HEK293 (cell line): ENCODE data around the gene PDE11A.

Source experiments
- FEZF1 ChIP-seq: fragments of 450-650 bp; formaldehyde crosslinking; IDR thresholded peaks from 2 replicates; pipeline ENCODE4 v1.5.1; 2016; ENCODE audit warnings: missing biosample characterization, missing genetic modification characterization
- GFI1B ChIP-seq: fragments of 450-650 bp; formaldehyde crosslinking; IDR thresholded peaks from 2 replicates; pipeline ENCODE4 v1.5.1; 2016; ENCODE audit warnings: missing biosample characterization, missing genetic modification characterization
- GLI2 ChIP-seq: fragments of 450-650 bp; formaldehyde crosslinking; IDR thresholded peaks from 2 replicates; pipeline ENCODE4; 2017; ENCODE audit warnings: missing biosample characterization, missing genetic modification characterization, low read depth, borderline replicate concordance
- HIC1 ChIP-seq: fragments of 450-650 bp; formaldehyde crosslinking; IDR thresholded peaks from 2 replicates; pipeline ENCODE4 v1.5.1; 2016; ENCODE audit warnings: missing biosample characterization, missing genetic modification characterization
- KLF16 ChIP-seq: fragments of 450-650 bp; formaldehyde crosslinking; IDR thresholded peaks from 2 replicates; pipeline ENCODE4 v1.5.1; 2017; ENCODE audit warnings: missing biosample characterization, missing genetic modification characterization
- KLF8 ChIP-seq: fragments of 450-650 bp; formaldehyde crosslinking; IDR thresholded peaks from 2 replicates; pipeline ENCODE4 v1.5.1; 2016; ENCODE audit warnings: missing biosample characterization, missing genetic modification characterization
- PBX3 ChIP-seq: sonication (generic); formaldehyde crosslinking; IDR thresholded peaks from 2 replicates; pipeline ENCODE4 v1.8.1; 2022; ENCODE audit warnings: mild to moderate bottlenecking, moderate library complexity, missing genetic modification reagents
- PRDM1 ChIP-seq: fragments of 450-650 bp; formaldehyde crosslinking; IDR thresholded peaks from 2 replicates; pipeline ENCODE4; 2016; ENCODE audit warnings: missing biosample characterization, missing genetic modification characterization
- SP3 ChIP-seq: fragments of 450-650 bp; formaldehyde crosslinking; IDR thresholded peaks from 2 replicates; pipeline ENCODE4 v1.5.1; 2016; ENCODE audit warnings: missing biosample characterization, missing genetic modification characterization
- SP7 ChIP-seq: fragments of 450-650 bp; formaldehyde crosslinking; IDR thresholded peaks from 2 replicates; pipeline ENCODE4 v1.5.1; 2016; ENCODE audit warnings: missing biosample characterization, missing genetic modification characterization
- TRIM28 ChIP-seq: IDR thresholded peaks from 2 replicates; pipeline ENCODE4 v1.6.1; 2011; ENCODE audit warnings: low read length, control low read depth, borderline replicate concordance
- WT1 ChIP-seq: fragments of 450-650 bp; formaldehyde crosslinking; IDR thresholded peaks from 2 replicates; pipeline ENCODE4 v1.5.1; 2016; ENCODE audit warnings: missing biosample characterization, missing genetic modification characterization
- ZBTB10 ChIP-seq: fragments of 450-650 bp; formaldehyde crosslinking; IDR thresholded peaks from 2 replicates; pipeline ENCODE4 v1.5.1; 2016; ENCODE audit warnings: missing biosample characterization, missing genetic modification characterization
- ZFP3 ChIP-seq: fragments of 450-650 bp; formaldehyde crosslinking; IDR thresholded peaks from 2 replicates; pipeline ENCODE4 v1.5.1; 2016; ENCODE audit warnings: low read depth, missing biosample characterization, missing genetic modification characterization
- ZFP41 ChIP-seq: fragments of 450-650 bp; formaldehyde crosslinking; IDR thresholded peaks from 2 replicates; pipeline ENCODE4 v1.5.1; 2016; ENCODE audit warnings: missing biosample characterization, missing genetic modification characterization, borderline replicate concordance
- ZNF132 ChIP-seq: fragments of 450-650 bp; formaldehyde crosslinking; IDR thresholded peaks from 2 replicates; pipeline ENCODE4 v1.5.1; 2017; ENCODE audit warnings: missing biosample characterization, missing genetic modification characterization, borderline replicate concordance
- ZNF184 ChIP-seq: fragments of 450-650 bp; IDR thresholded peaks from 2 replicates; pipeline ENCODE4 v1.5.1; 2018; ENCODE audit warnings: missing biosample characterization, mild to moderate bottlenecking, missing genetic modification characterization
- ZNF239 ChIP-seq: fragments of 450-650 bp; formaldehyde crosslinking; IDR thresholded peaks from 2 replicates; pipeline ENCODE4 v1.5.1; 2016; ENCODE audit warnings: missing biosample characterization, missing genetic modification characterization
- ZNF266 ChIP-seq: fragments of 450-650 bp; formaldehyde crosslinking; IDR thresholded peaks from 2 replicates; pipeline ENCODE4 v1.5.1; 2016; ENCODE audit warnings: missing biosample characterization, missing genetic modification characterization, low read depth
- ZNF324 ChIP-seq: fragments of 450-650 bp; formaldehyde crosslinking; IDR thresholded peaks from 2 replicates; pipeline ENCODE4 v1.5.1; 2016; ENCODE audit warnings: missing biosample characterization, missing genetic modification characterization
- ZNF341 ChIP-seq: fragments of 450-650 bp; formaldehyde crosslinking; IDR thresholded peaks from 2 replicates; pipeline ENCODE4; 2016; ENCODE audit warnings: low read depth, missing biosample characterization, missing genetic modification characterization
- ZNF362 ChIP-seq: fragments of 450-650 bp; formaldehyde crosslinking; IDR thresholded peaks from 2 replicates; pipeline ENCODE4 v1.5.1; 2016; ENCODE audit warnings: missing biosample characterization, missing genetic modification characterization
- ZNF423 ChIP-seq: fragments of 450-650 bp; formaldehyde crosslinking; IDR thresholded peaks from 2 replicates; pipeline ENCODE4 v1.5.1; 2016; ENCODE audit warnings: missing biosample characterization, missing genetic modification characterization
- ZNF501 ChIP-seq: fragments of 450-650 bp; formaldehyde crosslinking; IDR thresholded peaks from 2 replicates; pipeline ENCODE4 v1.5.1; 2016; ENCODE audit warnings: missing biosample characterization, missing genetic modification characterization
- ZNF513 ChIP-seq: fragments of 450-650 bp; IDR thresholded peaks from 2 replicates; pipeline ENCODE4 v1.5.1; 2018; ENCODE audit warnings: missing biosample characterization, missing genetic modification characterization
- ZNF596 ChIP-seq: fragments of 450-650 bp; IDR thresholded peaks from 2 replicates; pipeline ENCODE4 v1.5.0; 2018; ENCODE audit warnings: missing biosample characterization, mild to moderate bottlenecking, missing genetic modification characterization, moderate library complexity
- ZNF645 ChIP-seq: fragments of 450-650 bp; formaldehyde crosslinking; IDR thresholded peaks from 2 replicates; pipeline ENCODE4; 2016; ENCODE audit warnings: missing biosample characterization, missing genetic modification characterization
- ZNF707 ChIP-seq: fragments of 450-650 bp; formaldehyde crosslinking; IDR thresholded peaks from 2 replicates; pipeline ENCODE4 v1.5.1; 2016; ENCODE audit warnings: missing biosample characterization, missing genetic modification characterization
- ZNF777 ChIP-seq: fragments of 450-650 bp; formaldehyde crosslinking; IDR thresholded peaks from 2 replicates; pipeline ENCODE4 v1.5.1; 2017; ENCODE audit warnings: missing biosample characterization, missing genetic modification characterization, borderline replicate concordance
- ZSCAN23 ChIP-seq: fragments of 450-650 bp; formaldehyde crosslinking; IDR thresholded peaks from 2 replicates; pipeline ENCODE4 v1.5.1; 2016; ENCODE audit warnings: missing biosample characterization, missing genetic modification characterization

Gene PDE11A

GRCh38 chr2:178112202-178113152 is 39.9 kb upstream of the PDE11A start, which contains the start of gene RBM45 (continued):
- TF ChIP-seq ZNF239 (tag by site-specific recombination) (no peak), HIC1 (tag by site-specific recombination) (peak; percentile 28; the same call in 1 of the 2 replicates), PBX3 (CRISPR knock-in tag) (0 out of 2 replicates have a peak, but pooled peaks have one; percentile 29), WT1 (tag by site-specific recombination) (no peak), ZBTB10 (tag by site-specific recombination) (no peak), PRDM1 (tag by site-specific recombination) (no peak), ZFP41 (tag by site-specific recombination) (no peak), FEZF1 (no peak; the same call in 1 of the 2 replicates), SP7 (tag by site-specific recombination) (peak; percentile 78), SP3 (tag by site-specific recombination) (peak; percentile 34; the same call in 1 of the 2 replicates), ZSCAN23 (tag by site-specific recombination) (no peak), GLI2 (tag by site-specific recombination) (no peak), TRIM28 (peak; percentile 77; the same call in 1 of the 2 replicates), KLF8 (tag by site-specific recombination) (peak; percentile 87), ZNF423 (no peak), ZNF645 (no peak), KLF16 (tag by site-specific recombination) (0 out of 2 replicates have a peak, but pooled peaks have one; percentile 13), GFI1B (tag by site-specific recombination) (no peak), ZNF596 (no peak), ZNF341 (peak; percentile 34), ZNF184 (tag by site-specific recombination) (no peak), ZFP3 (tag by site-specific recombination) (no peak), ZNF362 (tag by site-specific recombination) (no peak), ZNF324 (tag by site-specific recombination) (peak; percentile 62; the same call in 1 of the 2 replicates), ZNF266 (no peak), ZNF132 (tag by site-specific recombination) (no peak), ZNF501 (tag by site-specific recombination) (peak; percentile 89), ZNF513 (tag by site-specific recombination) (no peak), ZNF777 (tag by site-specific recombination) (no peak), ZNF707 (no peak)
